Stimulated activated naive CD4-positive, alpha-beta T cell (primary cell): ENCODE results near the gene ASTN2.
"Not testable (repeated sequence)": the region's sequence is repeated elsewhere in the genome, so short reads cannot be mapped to it uniquely, and the experiment has no call there.

Experiments
- DNase-seq, 6 experiments: peaks; one replicate each; lab custom pipeline; 2025; lab: John Stamatoyannopoulos, UW

ASTN2 gene

DNA sequence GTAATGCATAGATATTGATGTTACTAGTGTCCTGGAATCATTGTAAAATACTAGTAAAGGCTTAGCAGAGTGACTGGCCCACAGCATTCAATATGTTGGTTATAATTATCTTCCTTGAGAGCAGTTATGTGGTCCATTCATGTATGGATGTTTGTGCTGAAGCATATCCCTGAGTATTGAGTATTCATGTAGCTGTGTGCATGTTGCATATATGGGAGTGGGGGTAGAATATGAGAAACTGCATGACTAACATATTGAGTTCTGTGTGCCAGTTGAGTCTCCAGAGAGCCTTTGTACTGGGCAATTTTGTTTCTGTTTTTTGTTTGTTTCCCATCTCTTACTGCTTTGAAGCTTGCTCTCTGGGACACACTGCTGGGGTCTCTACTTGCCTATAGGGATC lies 950.4 kb downstream of the ASTN2 start:
- no peak for DNase-seq

DNA sequence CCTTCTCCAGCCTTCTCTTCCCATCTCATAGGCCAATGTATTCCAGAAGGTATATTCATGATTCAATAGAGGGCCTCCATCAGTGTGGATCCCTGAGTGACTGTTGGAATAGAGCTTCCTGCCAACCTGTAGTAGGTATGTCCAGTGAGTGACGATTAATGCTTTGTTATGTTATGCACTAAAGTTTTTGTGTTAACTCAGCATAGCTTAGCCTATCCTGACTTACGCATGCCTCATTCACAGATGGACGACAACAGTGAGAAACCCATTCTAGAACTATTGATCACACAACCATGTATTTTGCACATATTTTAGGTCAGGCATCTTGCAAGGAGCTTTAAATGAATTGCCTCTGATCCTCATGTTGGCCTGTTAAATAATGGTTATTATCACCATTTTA lies 953.2 kb downstream of the ASTN2 start:
- DNase-seq = no peak

DNA sequence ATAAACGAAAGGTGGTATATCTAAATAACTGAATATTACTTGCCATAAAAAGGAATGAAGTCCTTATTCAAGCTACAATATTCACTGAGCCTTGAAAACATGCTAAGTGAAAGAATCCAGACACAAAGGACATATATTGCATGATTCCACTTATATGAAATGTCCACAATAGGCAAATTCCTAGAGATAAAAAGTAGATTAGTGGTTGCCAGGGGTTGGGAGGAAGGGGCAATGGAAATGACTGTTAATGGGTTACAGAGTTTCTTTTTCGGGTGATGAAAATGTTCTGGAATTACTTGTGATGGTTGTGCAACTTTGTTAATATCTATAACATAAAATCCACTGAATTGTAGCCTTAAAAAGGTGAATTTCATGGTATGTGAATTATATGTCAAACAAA lies 954.8 kb downstream of the ASTN2 start:
- no peak for DNase-seq

DNA sequence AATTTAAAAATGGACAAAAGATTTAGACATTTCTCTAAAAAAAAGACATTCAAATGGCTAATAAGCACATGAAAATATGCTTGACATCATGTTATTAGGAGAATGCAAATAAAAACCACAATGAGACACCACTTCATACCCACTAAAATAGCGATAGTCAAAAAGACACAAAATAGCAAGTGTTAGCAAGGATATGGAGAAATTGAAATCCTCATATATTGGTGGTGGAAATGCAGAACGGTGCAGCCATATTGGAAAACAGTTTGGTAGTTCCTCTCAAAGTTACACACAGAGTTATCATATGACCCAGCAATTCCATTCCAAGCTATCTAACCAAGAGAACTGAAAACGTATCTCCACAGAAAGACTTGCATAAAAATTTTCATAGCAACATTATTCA lies 955.3 kb downstream of the ASTN2 start:
- DNase-seq = no peak

DNA sequence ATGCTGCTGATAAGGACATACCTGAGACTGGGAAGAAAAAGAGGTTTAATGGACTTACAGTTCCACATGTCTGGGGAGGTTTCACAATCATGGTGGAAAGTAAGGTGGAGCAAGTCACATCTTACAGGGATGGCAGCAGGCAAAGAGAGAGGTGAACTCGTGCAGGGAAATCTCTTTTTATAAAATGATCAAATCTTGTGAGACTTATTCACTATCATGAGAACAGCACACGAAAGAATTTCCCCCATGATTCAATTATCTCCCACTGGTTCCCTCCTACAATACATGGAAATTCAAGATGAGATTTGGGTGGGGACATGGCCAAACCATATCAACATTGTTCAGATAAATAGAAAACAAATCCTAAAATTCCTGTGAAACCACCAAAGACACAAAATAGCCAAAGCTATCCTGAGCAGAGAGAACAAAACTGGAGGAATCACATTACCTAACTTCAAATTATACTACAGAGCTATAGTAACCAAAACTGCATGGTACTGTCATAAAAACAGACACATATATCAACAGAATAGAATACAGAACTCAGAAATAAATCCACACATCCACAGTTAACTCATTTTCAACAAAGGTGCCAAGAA lies 958.3 kb downstream of the ASTN2 start:
- no peak for DNase-seq

DNA sequence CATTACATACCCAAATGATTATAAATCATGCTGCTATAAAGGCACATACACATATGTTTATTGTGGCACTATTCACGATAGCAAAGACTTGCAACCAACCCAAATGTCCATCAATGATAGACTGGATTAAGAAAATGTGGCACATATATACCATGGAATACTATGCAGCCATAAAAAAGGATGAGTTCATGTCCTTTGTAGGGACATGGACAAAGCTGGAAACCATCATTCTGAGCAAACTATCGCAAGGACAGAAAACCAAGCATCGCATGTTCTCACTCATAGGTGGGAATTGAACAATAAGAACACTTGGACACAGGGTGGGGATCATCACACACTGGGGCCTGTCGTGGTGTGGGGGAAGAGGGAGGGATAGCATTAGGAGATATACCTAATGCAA lies 960.3 kb downstream of the ASTN2 start:
- not testable (repeated sequence) for DNase-seq

DNA sequence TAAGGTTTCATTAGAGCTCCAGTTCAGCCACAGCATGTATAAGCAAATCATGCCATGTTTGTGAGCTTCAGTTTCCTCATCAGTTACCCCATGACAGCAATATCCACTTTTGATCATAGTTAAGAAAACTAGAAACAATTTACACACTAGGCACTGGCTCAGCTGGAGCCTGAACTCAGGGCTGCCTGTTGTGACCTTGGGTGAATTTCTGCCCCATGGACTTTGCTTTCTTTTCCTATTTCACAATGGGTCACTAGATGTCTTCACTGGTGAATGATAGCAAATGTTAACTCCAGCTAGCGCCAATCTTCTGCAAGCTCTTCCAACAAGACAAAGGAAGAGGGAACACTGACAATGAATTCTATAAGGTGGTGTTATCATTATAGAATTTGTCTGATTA lies 961.1 kb downstream of the ASTN2 start:
- no peak for DNase-seq

DNA sequence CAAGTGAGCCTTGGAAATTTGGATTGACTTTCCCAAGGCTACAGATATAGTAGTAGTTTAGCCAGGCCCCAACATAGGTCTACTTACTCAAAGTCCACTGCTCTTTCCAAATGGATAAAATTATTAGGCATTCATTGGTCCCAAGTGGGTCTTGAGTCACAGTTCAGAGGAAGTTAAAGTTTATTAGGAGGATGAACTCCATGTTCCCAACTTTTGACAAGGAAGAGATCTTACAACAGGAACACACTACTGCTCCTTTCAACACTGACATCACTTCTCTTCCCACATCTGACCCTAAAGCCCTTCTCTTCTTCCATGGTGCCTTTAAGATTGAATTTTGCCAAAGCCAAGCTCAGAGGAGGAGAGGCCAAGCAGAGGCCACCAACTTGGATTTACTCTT lies 962.2 kb downstream of the ASTN2 start:
- no peak for DNase-seq

DNA sequence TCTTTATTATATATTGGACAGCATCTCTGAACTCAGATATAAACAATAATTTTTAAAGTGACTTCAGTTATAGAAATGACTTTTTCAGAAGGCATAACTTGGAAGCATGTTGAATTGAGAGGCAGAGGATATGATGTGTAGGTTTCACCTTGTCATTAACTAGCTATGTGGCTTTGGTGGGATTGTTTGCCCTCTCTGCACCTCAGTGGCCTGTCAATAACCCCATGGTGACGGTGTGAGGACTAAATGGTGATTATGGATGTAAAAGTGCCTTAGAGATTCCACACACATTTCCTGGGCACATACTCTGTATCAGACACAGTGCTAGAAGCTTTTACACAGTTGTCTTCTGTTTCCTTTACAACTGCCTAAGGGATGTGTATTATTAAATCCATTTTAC lies 962.6 kb downstream of the ASTN2 start:
- no peak for DNase-seq

DNA sequence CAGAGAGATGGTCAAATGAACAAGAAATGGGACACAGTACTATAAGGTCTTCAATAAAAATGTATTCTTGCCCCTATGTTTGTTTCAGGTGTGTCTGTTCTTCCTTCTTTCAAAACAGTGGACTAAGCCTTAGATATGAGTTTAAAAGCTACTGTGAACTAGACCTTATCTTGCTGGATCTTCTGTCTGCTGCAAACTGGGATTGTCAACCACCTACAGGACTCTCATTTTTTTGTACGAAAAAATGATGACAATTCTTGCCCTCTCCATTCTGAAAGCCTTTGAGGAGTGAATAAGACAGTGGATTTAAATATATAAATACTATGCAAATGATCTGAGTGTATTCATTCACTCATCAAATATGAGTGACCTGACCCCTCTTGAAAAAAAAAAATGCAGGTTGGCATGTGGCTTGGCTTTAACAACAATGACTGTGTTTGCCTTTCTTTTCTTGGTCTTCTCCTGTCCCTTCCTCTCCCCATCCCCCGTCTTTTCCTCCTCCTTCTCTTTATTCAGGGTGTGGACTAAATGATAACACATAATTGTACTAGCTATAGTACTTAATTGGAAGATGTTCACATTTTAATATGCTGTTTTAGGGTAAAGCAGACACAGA lies 963.2 kb downstream of the ASTN2 start:
- DNase-seq = no peak

DNA sequence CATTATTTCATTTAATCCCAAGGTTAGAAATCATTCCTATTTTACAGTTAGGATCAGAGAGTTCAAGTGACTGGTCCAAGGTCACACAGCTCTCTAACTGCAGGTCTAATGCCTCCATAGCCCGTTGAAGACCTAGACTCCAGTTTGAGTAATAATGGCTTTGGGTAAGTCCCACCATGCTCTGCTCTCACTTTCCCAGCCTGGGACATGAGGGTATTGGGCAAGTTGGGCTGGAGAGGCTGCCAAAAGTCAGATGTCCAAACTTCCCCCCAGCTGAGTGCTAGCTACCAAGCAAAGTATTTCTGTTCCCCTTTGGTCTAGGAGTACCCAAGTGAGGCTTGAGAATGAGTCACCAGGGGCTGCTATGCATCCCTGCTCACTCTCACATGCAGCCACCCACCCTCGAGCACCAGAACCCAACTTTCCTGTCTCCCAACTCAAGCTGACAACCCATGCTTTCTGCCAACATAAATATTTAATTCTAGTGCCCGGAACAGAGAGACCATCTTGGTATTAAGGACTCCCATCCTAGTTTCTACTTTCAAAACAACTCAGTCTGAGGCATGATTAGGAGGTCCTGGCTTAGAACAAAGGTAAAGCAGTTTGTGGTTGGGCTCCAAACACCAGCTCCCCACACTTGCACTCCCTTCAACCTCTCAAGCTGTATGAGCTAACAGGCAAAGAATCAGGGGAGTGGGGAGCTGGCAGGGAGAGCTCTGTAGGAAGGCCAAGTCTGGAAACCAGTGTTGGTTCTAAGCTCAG lies 964.3 kb downstream of the ASTN2 start:
- no peak for DNase-seq

DNA sequence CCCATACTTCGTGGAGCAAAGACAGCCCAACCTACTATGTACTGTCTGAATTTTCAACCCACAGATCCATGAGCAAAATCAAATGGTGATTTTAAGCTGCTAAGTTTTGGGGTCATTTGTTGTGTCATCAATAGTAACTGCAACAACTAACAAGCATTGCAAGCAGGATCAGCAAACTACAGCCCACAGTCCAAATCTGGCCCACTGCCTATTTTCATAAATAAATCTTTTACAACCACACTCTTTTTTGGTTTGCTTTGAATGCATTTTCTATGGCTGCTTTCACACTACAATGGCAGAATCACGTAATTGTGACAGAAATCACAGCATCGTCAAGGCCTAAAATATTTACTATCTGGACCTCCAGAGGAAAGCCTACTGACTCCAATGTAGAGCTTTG lies 964.9 kb downstream of the ASTN2 start:
- no peak for DNase-seq

DNA sequence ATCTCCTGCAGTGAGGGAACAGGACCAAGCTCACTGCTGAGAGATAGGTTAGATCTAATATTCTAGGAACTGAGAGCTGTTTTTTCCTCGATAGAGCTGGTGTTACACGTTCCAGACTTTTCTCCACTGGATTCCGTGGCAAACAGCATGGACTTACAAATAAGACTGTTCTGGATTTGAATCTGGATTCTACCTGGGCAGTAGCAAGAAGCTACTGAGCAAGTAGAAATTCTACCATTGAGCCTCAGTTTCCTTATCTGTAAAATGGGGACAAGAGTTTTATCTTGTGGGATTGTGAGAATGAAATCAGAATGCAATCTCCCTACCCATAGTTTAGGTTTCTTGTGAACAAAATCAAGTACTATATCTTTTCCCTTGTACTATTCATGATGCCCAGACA lies 966.4 kb downstream of the ASTN2 start:
- DNase-seq = no peak

DNA sequence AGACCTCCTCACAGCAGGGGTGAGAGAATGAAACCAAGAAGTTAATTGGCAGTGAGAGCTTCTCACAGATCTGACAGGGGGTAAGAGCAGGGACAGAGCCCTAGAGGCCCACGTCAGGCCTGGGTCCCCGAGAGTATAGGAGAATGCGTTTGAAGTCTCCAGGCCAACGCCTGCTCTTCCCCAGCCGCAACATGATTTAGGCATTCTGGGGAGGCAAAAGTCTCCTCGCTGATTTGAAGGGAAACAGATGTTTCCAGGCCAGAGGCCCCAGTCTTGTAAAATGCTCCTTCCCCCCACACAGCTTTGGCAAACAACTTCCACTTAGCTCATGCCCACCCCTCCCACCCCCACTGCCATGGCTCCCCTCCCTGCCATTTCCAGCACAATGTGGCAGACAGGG lies 966.9 kb downstream of the ASTN2 start:
- no peak for DNase-seq

DNA sequence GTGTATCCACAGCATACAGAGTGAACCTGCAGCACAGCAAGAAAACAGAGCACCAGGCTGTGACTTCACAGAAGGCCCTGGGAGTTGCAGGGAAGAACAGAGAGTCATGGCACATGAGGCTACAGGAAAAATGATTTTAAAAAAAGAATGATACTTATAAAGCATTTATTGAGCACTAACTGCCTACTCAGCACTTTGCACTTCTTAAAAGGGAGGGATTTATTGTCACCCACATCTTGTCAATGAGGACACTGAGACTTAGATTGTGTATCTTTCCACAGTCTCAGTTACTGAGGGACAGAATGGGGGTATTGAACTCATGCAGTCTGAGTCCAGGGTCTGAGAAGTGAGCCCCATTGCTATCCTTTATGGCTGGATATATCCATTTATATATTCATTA lies 972.3 kb downstream of the ASTN2 start:
- no peak for DNase-seq

DNA sequence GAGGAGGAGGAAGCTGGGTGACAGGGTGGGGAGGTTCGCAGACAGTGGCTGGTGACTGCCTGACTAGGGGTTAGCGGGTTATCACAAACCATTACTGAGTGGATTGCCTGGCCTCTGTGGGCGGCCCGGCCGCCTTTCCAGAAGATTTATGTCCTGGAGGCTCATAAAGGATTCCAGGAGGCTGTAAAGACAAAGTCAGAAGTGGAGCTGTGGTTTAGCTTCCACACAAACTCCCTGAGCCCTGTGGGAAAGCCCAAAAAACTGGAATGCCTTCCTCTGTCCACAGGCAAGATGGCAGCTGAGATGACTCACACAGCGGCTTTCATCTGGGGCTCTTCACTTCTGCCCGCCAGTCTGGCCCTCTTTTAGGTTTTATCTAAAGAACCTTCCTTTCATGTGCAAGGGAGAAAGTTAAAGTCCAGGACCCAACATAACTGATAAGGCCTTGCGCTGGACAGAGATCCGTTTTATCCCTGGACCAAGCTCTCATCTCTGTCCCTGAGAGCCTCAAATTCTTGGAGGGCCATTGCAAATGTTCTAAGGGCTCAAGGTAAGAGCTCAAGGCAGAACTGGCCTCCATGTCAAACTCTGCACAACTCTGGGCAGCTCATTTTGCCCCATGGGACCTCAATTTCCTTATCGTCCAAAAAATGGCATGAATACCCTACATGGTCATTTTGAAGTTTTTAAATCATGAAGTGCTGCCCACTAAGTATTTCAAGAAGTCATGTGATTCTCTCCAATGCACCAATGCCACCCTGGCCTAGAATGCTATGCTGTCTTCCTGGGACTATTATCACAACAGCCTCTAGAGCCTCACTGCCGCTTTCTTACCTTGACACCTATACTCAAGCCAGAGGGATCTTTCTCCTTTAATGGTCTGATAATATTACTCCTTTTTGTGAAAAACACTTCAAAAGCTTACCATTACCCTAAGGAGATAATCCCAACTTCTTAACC lies 977.2 kb downstream of the ASTN2 start:
- no peak for DNase-seq

DNA sequence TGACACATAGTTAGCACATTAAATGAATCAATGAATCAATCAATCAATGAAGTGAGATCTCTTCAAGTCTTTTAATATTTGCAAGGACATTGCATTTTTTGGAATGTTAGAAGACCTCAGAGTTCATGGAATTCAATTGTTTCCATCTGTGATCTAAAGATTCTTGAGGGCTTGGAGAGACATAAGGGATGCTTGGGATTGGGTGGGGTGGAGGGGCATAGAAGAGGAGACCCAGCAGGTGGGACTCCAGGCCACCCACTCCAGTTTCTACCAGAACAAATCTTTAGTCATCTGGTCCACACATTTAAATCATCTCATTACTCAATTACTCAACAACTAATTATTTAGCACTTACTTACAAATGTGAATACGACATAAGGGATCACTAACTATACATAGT lies 978.7 kb downstream of the ASTN2 start:
- DNase-seq = no peak

DNA sequence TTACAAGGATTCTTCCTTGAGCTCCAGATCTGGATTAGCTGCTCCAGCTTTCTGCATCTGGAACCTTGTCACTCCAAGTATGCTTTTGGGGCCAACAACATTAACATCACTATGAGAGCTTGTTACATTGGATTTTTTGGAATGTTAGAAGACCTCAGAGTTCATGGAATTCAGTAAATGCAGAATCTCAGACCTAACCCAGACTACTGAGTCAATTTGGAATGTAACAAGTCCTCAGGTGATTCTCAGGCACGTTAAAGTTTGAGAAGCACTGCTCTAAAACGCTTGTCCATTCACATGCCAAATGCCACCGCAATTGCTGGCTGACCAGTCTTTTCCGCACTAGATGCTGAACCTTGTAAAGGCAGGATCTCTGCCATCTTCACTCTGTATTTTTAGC lies 979.2 kb downstream of the ASTN2 start:
- no peak for DNase-seq

DNA sequence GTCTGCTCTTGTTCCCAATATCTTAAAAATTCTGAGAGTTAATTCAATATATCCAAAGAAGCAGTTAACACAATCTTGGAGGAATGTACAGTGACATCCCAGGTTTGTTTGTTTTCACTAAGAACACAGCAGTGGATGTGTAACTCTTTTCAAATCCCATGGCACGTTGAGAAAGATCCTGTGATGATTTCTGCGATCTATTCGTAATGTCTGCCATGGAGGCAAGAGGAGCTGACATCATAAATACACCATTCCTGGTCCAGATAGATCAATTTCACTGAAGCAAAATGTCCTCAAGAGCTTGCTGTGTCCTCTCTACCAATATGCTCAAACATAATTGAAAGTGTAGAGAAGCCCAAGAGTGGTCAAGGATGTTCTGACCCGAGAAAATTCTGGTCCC lies 980.5 kb downstream of the ASTN2 start:
- no peak for DNase-seq

DNA sequence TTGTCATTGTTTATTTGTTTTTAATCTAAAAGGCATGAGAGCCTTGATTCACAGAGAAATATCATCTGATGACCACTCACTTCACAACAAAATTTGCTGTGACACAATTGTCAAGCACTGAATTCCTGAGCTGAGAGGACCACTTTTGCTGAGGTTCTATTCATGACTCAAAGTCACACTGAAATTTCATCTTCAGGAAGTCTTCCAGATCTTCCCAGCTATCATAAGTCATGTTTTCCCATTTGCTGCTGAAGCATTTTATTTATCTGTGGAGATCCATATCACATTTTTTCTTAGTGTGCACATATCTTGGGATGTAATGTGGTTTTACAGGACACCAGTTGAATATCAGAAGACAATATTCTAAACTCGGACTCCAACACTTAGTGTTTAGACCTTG lies 982.8 kb downstream of the ASTN2 start:
- DNase-seq = no peak

DNA sequence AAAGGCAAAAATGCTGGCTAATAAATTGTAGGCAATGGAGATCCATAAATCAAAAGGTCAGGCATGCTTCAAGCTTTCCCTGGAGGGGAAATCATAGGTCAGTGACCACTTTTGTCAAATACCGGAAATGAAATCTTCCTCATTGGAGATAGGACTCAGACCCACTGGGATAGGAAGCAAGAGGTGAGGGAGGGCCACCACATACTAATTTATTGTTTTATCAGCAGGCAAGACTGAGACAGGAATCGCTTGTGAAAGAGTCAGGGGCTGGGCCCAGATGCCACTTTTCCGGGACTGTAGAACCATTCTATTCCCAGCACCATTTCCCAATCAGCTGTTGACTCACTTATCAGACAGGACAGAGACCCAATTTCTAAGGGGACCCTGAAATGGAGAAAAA lies 984.0 kb downstream of the ASTN2 start:
- DNase-seq = no peak

DNA sequence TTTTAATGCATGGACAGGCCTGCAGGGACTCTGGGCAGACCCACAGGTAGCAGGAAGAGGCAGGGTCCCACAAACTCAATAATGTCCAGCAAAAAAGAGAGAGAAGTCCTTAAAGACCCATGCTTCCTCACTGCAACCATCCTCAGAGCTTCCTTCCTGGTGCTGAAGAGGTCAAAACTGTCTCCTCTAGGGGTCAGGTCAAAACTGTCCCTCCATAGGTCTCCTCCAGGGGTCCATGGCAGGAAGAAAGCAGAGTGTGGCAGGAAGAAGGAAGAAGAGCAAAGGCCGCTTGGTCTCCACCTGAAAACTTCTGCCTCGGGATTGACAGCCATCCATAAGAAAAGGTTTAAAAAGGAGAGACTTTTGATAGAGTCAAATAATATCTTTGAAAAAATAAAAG lies 989.6 kb downstream of the ASTN2 start:
- DNase-seq = no peak

DNA sequence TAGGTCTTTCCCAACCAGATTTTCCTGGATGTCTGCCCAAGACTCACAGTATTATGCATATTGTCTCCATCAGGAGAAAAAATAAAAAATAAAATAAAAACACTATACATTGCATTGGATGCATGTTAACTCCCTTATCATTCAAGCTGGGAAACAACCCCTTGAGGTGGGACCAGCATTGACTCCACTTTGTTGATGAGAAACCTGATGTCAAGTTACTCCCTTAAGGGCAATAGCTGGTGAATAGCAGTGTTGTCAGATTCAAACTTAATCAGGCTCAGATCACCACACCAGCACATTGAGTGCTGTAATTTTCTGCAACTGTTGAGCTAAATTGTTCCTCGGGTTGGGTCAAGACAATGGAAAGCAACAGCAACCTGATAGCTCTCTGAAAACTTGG lies 991.7 kb downstream of the ASTN2 start:
- DNase-seq = no peak
